HG03565 (cell line): ENCODE results near the gene AGAP6.
"Not testable (repeated sequence)": the region's sequence is repeated elsewhere in the genome, so short reads cannot be mapped to it uniquely, and the experiment has no call there.

Experiments
- ATAC-seq: cut with Tn5 transposase; IDR thresholded peaks from one replicate; pipeline ENCODE4 v1.9.1; 2021; ENCODE audit warnings: mild to moderate bottlenecking, moderate library complexity; ENCODE audit not compliant: unreplicated experiment

Gene AGAP6

DNA sequence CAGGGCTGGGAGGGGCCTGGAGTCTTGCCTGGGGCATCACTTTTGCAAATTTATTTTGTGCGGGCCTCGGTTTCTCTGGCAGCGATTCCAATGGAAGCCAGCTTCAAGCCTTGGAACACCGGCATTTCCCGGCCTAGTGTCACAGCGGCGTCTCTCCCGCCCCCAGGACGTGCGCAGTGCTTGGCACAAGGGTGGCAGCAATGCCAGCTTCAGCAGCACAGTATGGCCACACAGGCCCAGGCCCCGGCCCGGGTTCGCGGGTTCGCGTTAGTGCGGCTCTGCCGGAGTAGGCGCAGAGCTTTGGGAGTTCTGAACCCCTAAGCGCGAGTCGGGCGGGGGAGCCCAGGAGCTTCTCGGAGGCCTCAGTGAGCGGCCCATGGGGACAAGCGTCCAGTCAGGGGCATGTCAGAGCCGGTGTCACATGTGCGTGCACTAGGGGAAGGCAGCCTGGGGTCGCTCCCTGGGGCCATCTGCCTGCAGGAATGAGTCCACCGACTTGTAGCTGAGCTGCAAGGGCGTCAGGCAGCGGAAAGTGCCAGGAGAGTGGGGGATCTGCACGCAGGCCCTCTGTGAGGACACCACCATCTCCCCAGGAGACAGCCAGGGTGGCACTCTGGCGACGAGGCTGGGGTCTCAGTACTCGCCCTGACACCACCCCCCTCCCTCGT, 36.6 kb downstream of the AGAP6 start:
- not testable (repeated sequence) for ATAC-seq

DNA sequence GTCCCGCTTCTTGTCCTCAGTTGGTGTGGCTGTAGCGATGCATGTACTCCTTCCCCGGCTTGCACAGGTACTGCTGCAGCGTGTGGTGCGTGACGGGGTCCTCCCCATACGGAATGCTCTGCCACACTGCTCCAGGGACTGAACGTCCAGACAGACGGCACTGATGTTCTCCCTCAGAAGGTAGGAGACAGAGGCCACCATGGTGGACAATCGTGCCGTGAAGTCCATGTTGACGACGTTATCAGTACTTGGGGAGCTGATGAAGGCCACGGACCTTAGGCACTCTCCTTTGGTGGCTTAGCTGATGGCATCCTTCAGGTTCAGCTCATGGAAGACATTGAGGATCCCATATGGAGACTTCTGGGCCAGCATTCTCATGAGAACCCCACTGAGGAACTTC, 37.4 kb downstream of the AGAP6 start:
- no peak for ATAC-seq

DNA sequence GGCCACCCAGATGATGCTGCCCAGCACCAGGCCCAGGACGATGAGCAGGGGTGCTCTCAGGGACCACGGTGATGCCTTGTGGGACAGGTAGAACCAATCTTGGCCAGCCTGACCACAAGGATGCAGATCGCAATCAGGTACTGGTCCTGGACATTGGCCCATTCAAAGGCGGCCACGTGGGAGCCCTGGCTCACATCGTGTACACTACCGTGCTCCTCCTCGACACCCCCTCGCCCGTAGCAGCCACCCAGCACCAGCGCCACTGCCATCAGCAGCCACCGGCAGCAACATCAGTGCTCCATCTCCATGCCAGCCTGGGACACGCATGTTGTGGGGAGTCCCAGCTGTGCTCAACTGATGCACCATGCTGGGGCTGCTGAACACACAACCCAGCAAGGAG, 39.0 kb downstream of the AGAP6 start:
- no peak for ATAC-seq

DNA sequence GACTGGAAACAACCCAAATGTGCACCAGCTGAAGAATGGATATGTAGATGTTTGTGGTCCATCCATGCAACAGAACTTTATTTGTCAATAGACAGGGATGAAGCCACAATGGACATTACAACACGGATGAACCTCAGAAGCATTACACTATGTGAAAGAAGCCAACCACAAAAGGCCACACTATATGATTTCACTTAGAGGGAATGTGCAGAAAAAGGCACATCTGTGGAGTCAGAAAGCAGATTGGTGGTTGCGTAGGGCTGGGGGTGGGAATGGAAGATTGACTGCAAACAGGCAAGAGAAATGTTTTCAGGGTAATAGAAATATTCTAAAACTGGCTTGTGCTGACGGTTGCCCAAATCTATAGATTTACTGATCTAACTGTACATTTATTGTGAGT, 45.3 kb downstream of the AGAP6 start:
- no peak for ATAC-seq

DNA sequence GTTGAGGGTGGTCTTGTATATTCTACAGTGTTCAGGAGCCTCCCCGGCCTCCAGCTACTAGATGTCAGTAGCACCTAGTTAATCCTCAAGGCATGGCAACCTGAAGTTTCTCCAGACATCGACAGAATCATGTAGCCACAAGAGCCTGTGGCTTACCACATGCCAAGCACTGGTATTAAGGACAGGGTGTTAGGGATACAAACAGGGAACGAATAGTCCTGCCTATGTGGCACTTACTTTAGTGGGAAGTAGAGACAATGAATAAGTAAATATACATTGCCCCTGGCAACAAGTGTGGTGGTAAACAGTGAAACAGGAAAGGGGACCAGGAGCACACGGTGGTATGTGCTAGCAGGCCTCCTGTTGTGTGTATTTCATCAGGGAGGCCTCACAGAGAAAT, 47.1 kb downstream of the AGAP6 start:
- ATAC-seq, result not testable (repeated sequence)

DNA sequence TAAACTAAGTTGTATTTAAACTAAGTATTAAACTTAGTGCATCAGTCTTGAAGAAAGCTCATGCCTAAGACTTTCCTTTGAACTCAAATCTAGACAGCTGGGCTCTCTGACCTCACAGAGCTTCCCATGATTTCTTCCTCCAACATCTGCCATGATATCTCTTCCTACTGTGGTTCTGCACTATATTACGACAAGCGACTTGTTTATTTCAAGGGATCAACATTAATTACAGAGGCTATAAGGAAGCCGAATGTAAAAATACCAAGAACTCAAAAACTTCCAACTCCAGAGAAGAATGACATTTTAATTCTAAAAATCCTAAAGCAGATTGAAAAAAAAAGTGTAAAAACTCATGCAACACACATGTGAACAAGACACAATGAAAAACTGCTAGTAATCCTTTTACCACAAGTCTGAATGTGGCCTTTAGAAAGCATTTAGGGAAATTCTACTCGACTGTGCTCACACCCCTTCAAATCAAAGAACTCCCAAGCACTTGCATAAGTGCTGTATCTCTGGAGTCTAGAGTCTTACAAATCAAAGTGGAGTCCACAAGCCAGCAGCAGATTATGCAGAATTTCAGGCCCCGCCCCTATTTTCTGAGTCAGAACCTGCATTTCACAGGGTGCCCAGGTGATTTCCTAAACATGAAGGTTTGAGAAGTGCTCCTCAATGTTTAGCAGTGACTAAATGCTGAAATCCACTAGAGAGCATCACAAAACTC, 56.9 kb downstream of the AGAP6 start:
- ATAC-seq, result no peak

DNA sequence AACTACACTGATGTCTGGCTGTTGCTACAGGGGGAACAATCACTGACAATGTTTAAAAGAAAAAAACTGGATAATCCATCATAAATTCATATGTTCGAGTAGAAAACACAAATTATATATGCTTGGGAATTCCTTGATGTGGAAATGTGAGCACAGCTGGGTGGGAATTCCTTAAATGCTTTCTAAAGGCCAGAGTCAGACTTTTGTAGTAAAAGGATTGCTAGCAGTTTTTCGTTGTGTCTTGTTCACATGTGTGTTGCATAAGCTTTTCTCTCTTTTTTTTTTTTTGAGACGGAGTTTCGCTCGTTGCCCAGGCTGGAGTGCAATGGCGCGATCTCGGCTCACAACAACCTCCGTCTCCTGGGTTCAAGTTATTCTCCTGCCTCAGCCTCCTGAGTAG, 58.3 kb downstream of the AGAP6 start:
- ATAC-seq, result not testable (repeated sequence)

DNA sequence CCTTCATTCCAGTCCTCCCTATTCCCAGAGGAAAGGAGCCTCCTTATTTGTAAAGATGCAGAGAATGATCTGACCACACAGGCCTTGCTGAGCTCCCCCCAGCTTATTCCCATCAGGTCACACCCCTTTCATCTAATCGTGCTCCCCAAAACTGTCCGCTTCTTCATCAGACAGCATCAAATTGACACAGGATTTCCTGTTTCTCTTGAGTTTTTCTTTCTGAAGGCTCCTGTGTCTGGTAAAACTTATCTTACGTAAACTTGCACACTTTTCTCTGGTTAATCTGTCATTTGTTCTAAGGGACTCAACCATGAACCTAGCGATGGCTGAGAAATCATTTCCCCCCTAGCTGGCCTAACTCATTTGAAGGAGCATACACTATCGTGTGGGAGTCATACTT, 59.4 kb downstream of the AGAP6 start:
- not testable (repeated sequence) for ATAC-seq

DNA sequence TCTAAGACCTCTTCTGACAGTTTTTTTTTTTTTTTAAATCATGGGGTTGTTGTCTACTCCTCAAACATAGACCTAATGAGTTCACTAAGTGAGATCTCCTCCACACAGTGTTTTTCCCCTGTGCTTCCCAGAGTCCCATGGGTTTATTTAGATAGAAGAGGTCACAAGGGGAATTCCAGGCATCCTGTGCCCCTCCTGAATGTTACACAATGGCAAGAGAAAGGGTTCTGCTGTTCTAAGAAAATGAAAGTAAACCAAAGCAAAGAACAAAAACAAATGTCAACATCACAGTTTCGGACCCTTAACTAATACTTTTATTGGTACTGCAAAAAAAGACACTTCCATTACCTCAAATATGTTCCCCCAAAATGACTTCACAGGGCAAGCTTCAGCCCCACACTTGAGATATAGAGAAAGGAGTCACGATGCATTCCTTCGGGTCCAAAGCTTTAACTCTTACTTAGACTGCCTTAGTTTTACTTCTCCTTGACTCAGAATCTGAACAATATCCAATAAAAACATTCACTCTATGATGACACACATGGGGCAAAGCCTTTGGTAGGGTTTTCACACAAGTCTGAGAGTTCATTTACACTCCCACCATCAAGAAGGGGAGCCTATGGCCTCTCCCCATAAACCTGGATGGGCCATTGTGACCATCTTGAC, 63.9 kb downstream of the AGAP6 start:
- not testable (repeated sequence) for ATAC-seq

DNA sequence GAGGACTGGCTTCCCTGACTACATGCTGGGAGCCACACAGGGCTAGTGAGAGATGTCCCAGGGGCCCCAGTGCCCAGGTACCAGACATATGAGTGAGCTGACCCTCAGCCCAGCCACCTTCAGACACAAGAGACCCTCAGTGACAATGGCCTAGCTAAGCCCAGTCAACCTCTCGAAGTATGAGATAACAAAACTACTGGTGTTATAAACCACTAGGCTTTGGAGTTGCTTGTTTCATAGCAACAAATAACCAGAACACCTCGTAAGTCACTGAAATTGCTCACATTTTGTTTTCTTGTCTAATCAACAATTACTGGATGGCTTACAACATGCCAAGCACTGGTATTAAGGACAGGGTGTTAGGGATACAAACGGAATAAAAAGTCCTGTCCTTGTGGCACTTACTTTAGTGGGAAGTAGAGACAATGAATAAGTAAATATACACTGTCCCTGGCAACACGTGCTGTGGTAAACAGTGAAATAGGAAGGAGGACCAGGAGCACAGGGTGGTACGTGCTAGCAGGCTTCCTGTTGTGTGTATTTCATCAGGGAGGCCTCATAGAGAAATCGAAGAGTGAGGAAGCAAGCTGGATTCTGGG, 64.7 kb downstream of the AGAP6 start:
- not testable (repeated sequence) for ATAC-seq

DNA sequence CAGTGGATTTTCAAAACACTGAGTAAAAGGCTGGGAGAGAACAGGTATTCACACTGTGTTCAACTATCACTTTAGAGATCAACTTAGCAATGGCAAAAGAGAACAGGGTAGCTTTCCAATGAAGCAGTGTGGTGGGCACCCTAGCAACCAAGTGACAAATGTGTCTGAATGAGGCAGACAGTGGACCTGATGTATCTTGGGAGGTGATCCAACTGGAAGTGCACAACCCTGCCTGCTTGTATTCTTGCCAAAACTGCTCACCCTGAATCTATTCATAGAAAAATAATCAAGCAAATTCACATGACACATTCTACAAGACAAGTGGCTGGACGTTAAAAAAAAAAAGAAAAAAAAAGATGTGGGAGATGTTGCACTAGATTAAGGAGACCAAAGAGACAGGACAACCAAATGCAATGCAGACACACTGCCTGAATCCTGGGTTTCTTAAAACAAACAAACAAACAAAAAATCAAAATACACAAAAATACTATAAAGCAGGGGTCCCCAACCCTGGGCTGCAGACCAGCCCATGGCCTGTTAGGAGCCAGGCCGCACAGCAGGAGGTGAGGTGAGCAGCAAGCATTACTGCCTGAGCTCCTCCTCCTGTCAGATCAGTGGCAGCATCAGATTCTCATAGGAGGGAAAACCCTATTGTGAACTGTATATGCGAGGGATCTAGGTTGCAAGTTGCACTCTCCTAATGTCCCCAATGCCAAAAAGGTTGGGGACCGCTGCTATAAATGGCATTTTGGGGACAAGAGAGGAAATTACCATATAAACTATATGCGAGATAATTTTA, 67.5 kb downstream of the AGAP6 start:
- ATAC-seq, result not testable (repeated sequence)

DNA sequence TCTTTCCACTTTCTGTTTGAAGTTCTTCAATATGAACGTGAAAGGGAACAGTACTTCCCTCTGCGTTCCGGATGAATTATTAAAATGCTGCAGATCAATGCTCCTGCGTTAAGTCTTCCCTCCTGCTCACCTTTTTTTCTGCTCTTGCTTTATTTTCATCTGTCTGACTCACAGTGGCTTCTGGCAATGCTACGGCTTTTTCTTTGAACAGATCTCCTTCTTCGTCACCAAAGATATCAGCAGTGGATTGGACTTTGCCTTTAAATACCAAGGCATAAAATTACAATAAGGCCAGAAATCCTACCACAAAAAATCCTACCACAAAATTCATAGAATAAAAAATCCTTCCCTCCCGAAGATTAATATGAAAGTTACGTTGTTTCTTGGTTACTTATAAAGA, 68.4 kb downstream of the AGAP6 start:
- ATAC-seq, result not testable (repeated sequence)

DNA sequence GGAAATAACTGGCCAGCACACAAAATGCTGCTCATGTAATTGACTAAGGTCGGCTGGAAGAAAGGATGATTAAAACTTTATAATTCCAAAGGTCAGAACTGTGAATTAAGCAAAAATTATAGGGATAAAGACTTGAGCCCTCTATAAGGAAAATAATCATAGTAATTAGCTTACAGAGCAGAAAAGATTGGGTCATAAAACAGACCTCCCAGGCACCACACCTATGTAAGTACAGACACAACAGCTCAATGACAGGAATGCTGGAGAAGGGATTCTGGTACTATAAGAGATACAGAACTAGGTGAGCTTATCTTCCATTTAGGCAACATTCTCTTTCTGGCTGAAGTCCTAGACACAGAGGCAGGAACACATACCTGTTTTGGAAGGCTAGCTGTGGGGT, 70.5 kb downstream of the AGAP6 start:
- not testable (repeated sequence) for ATAC-seq

DNA sequence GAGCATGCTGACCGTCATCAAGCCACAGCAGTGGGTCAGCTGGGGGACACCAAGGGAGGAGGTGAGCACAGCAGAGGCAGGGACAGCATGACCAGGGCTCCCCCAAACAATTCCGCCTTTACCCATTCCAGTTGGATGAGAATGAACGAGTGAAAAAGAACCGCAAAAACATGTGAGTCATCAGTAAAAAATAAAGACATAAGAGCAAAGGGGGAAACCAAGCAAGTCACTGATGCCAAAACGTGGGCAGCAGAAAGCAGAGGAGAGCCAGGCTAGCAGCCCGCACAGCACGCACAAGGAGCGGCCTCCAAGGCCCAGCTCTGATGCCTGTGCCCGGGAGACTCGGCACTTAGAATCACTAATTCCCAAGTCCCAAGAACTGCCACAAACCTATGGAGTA, 71.7 kb downstream of the AGAP6 start:
- ATAC-seq, result not testable (repeated sequence)
